ENCODE measurements around the gene SLC15A5.

Gene SLC15A5

GRCh38 chr12:16150276-16150675 is 127.2 kb downstream of the SLC15A5 start:
- Histone ChIP-seq H3K79me2 (no peaks in the 10 kb centered on the region), H3K4me1 (no peaks in the 10 kb centered on the region), H3K36me3 (ENCODE audit: control insufficient read depth, insufficient read depth, low read length) (no peaks in the 10 kb centered on the region), H3K9ac (no peak overlapping the region), H3K4me3 (ENCODE audit: low read depth, low read length) (no peak overlapping the region), H3K27me3 (ENCODE audit: control insufficient read depth, insufficient read depth, low read length) (no peaks in the 10 kb centered on the region), H3K27ac (no peak overlapping the region), H3K4me2 (ENCODE audit: low read length) (no peak overlapping the region), H3K9me3 (ENCODE audit: control insufficient read depth, low read length) (no peaks in the 10 kb centered on the region), H2AFZ (no peak overlapping the region)
- no peak for TF ChIP-seq CTCF (IDR thresholded peaks at IDR 0.05)

- Histone ChIP-seq H3K27me3 (ENCODE audit: control insufficient read depth, insufficient read depth, low read length) (no peaks in the 10 kb centered on the region), H3K79me2 (no peaks in the 10 kb centered on the region), H3K4me3 (ENCODE audit: low read depth, low read length) (no peak overlapping the region)
These were observed 128.5 kb downstream of the SLC15A5 start for GRCh38 chr12:16148938-16149337.

More at GRCh38 chr12:16148938-16149337, 128.5 kb downstream of the SLC15A5 start:
- Histone ChIP-seq H2AFZ (no peak overlapping the region), H3K9ac (no peak overlapping the region), H3K36me3 (ENCODE audit: control insufficient read depth, insufficient read depth, low read length) (no peaks in the 10 kb centered on the region), H3K4me1 (no peaks in the 10 kb centered on the region), H3K9me3 (ENCODE audit: control insufficient read depth, low read length) (no peaks in the 10 kb centered on the region), H3K4me2 (ENCODE audit: low read length) (no peak overlapping the region), H3K27ac (no peak overlapping the region)
- TF ChIP-seq CTCF (IDR thresholded peaks at IDR 0.05): no peak
